PC-9 (cell line): ENCODE results near the gene MT1G.

ENCODE experiments used
- CTCF ChIP-seq: fragments of 200-600 bp; sonication (generic); conservative IDR thresholded peaks from 2 replicates; pipeline ENCODE4 v1.6.1; 2017; ENCODE audit warnings: mixed run types, antibody characterized with exemption, mild to moderate bottlenecking, moderate library complexity
- EZH2 ChIP-seq: fragments of 200-600 bp; sonication (generic); IDR thresholded peaks from 2 replicates; pipeline ENCODE4 v1.8.0; 2017; ENCODE audit warnings: antibody characterized with exemption, low read depth

- TF ChIP-seq CTCF (no peak), EZH2 (no peak)
Observed at GRCh38 chr16:56697456-56698155, 29.7 kb upstream of the MT1G start.
